ENCODE results near the gene NGEF. TPM values are rescaled to one million over a fixed set of nuclear protein-coding genes. Genes with fewer than 3 reads are reported as not detected.

Gene NGEF
- total RNA-seq, 4 donors from 2014 or later = 0.29 to 18.4 (median 5.2) TPM

GRCh38 chr2:233012301-233012971 lies 620 bp downstream of the NGEF start:
- Histone ChIP-seq H3K4me1 (no peaks in the 10 kb centered on the region), H3K27me3 (no peaks in the 10 kb centered on the region), H3K9me3 (no peaks in the 10 kb centered on the region), H3K36me3 (no peaks in the 10 kb centered on the region), H3K4me3 (no peak overlapping the region), H3K27ac (no peak overlapping the region)
- intact Hi-C loops (cut with DNase I; ENCODE audit: low total_unique reads) = no loop called here
- no peak for DNase-seq
- no peak for TF ChIP-seq CTCF (IDR thresholded peaks at IDR 0.05)
- TF ChIP-seq POLR2A (IDR thresholded peaks at IDR 0.05) = no peak

- no peaks in the 10 kb centered on the region for H3K4me1 ChIP-seq
- H3K27me3 ChIP-seq = no peaks in the 10 kb centered on the region
- TF ChIP-seq CTCF (IDR thresholded peaks at IDR 0.05) = no peak
- TF ChIP-seq POLR2A (IDR thresholded peaks at IDR 0.05) = no peak
- no peak for DNase-seq
- no peak overlapping the region for H3K4me3 ChIP-seq
- intact Hi-C loops (cut with DNase I; ENCODE audit: low total_unique reads) = no loop called here
- H3K27ac ChIP-seq = no peak overlapping the region
- no peaks in the 10 kb centered on the region for H3K9me3 ChIP-seq
- H3K36me3 ChIP-seq = no peaks in the 10 kb centered on the region
Measured at GRCh38 chr2:233011702-233012131, 1.3 kb downstream of the NGEF start.

- intact Hi-C loops (cut with DNase I; ENCODE audit: low total_unique reads) = no loop called here
- Histone ChIP-seq H3K36me3 (no peaks in the 10 kb centered on the region), H3K4me1 (no peaks in the 10 kb centered on the region), H3K4me3 (no peak overlapping the region), H3K27ac (no peak overlapping the region), H3K9me3 (no peaks in the 10 kb centered on the region), H3K27me3 (no peaks in the 10 kb centered on the region)
- no peak for TF ChIP-seq POLR2A (IDR thresholded peaks at IDR 0.05)
- no peak for TF ChIP-seq CTCF (IDR thresholded peaks at IDR 0.05)
- no peak for DNase-seq
Measured at GRCh38 chr2:233011268-233011650, 1.8 kb downstream of the NGEF start.

GRCh38 chr2:233010569-233011267 lies 2.3 kb downstream of the NGEF start:
- Histone ChIP-seq H3K36me3 (no peaks in the 10 kb centered on the region), H3K27ac (no peak overlapping the region), H3K4me3 (no peak overlapping the region), H3K27me3 (no peaks in the 10 kb centered on the region), H3K9me3 (no peaks in the 10 kb centered on the region), H3K4me1 (no peaks in the 10 kb centered on the region)
- TF ChIP-seq CTCF (IDR thresholded peaks at IDR 0.05) (no peak), POLR2A (IDR thresholded peaks at IDR 0.05) (no peak)
- no peak for DNase-seq
- intact Hi-C loops (cut with DNase I; ENCODE audit: low total_unique reads) = no loop called here

- TF ChIP-seq CTCF (IDR thresholded peaks at IDR 0.05) = no peak
- DNase-seq = no peak
- Histone ChIP-seq H3K4me3 (no peak overlapping the region), H3K27ac (no peak overlapping the region), H3K4me1 (no peaks in the 10 kb centered on the region), H3K36me3 (no peaks in the 10 kb centered on the region), H3K9me3 (no peaks in the 10 kb centered on the region), H3K27me3 (no peaks in the 10 kb centered on the region)
- intact Hi-C loops (cut with DNase I; ENCODE audit: low total_unique reads) = no loop called here
Measured at GRCh38 chr2:233009661-233010060, 3.4 kb downstream of the NGEF start.

Measured in uterus (tissue), 4 donors.